Panc1 (cell line): ENCODE data around the gene PTPN22. TPM values are rescaled to one million over a fixed set of nuclear protein-coding genes. Genes with fewer than 3 reads are reported as not detected.

Experiments
- ATAC-seq: fragments of 200-7000 bp; cut with Tn5 transposase; 2 replicates; pipeline ENCODE4 v1.9.1; 2020; ENCODE audit warnings: mild to moderate bottlenecking, moderate library complexity
- BruUV-seq: library from RNA; stranded (reverse); fragments of 400-500 nt; replicated peaks from 2 replicates; lab custom pipeline; 2021; lab: Mats Ljungman, UMichigan
- CTCF ChIA-PET: fragments of 300-600 bp; sonication (Branson Sonifier 250); formaldehyde crosslinking; loops from one replicate; lab custom pipeline; 2022; ENCODE audit warnings: antibody characterized with exemption; lab: Charles Lee
- POLR2A ChIA-PET: fragments of 300-600 bp; sonication (Branson Sonifier 250); formaldehyde crosslinking; loops from one replicate; lab custom pipeline; 2022; ENCODE audit warnings: antibody characterized with exemption; lab: Charles Lee
- DNase-seq: peaks from one replicate; pipeline ENCODE4 v3.0.0-alpha.2; 2010; ENCODE audit warnings: low read depth, low spot score
- H3K27ac ChIP-seq: 2 replicates; pipeline ENCODE4 v1.5.1; 2011; ENCODE audit warnings: mild to moderate bottlenecking, low read length, inconsistent platforms
- H3K27me3 ChIP-seq: fragments of 200-500 bp; sonication (Bioruptor generic); 2 replicates; pipeline ENCODE4 v1.6.0; 2014; ENCODE audit warnings: low read length, inconsistent platforms; ENCODE audit not compliant: control insufficient read depth, insufficient read depth
- H3K36me3 ChIP-seq: fragments of 200-500 bp; sonication (Bioruptor generic); 2 replicates; pipeline ENCODE4 v1.5.1; 2014; ENCODE audit warnings: inconsistent platforms, mild to moderate bottlenecking, low read length, moderate library complexity; ENCODE audit not compliant: control insufficient read depth, insufficient read depth
- H3K4me1 ChIP-seq: 2 replicates; pipeline ENCODE4 v1.5.1; 2011; ENCODE audit warnings: inconsistent platforms, mild to moderate bottlenecking, low read length, moderate library complexity; ENCODE audit not compliant: control insufficient read depth, insufficient read depth
- H3K4me3 ChIP-seq, 2 experiments: 2 replicates each; pipeline ENCODE4 v1.5.1; 2011 to 2012; ENCODE audit warnings: low read depth in 2 of 2, low read length in 2 of 2, mild to moderate bottlenecking in 2 of 2, inconsistent platforms in 1 of 2, moderate library complexity in 1 of 2
- H3K9me3 ChIP-seq: fragments of 200-500 bp; sonication (Bioruptor generic); 2 replicates; pipeline ENCODE4 v1.5.1; 2014; ENCODE audit warnings: low read depth, mild to moderate bottlenecking, inconsistent platforms, low read length, moderate library complexity; ENCODE audit not compliant: control insufficient read depth, insufficient read depth
- CTCF ChIP-seq: fragments of 450-650 bp; IDR thresholded peaks from 2 replicates; pipeline ENCODE4 v1.5.1; 2017; ENCODE audit warnings: mild to moderate bottlenecking
- POLR2AphosphoS5 ChIP-seq: IDR thresholded peaks from 2 replicates; pipeline ENCODE4 v1.6.1; 2012; ENCODE audit warnings: mild to moderate bottlenecking, low read depth, low read length, moderate library complexity
- SIN3A ChIP-seq: IDR thresholded peaks from 2 replicates; pipeline ENCODE4 v1.6.1; 2012; ENCODE audit warnings: low read depth, mild to moderate bottlenecking, low read length, moderate library complexity, borderline replicate concordance; ENCODE audit not compliant: insufficient read depth
- TCF7L2 ChIP-seq: IDR thresholded peaks from 2 replicates; pipeline ENCODE4 v1.6.1; 2011; ENCODE audit warnings: mild to moderate bottlenecking, low read depth, low read length, inconsistent platforms
- in situ Hi-C: cut with HindIII; loops from 2 replicates; pipeline ENCODE4 v1.10.0; 2016; ENCODE audit warnings: low sequenced_read_pairs, low pct_unique_long_range_greater_than_20kb
- intact Hi-C: fragments of 100-400 bp; cut with micrococcal nuclease; formaldehyde crosslinking; loops from one replicate; pipeline ENCODE4 v1.10.0; 2022; ENCODE audit not compliant: unreplicated experiment
- total RNA-seq: library from RNA; stranded (reverse); gene quantifications from one replicate; pipeline ENCODE4 v1.2.1, GENCODE V29; 2021; ENCODE audit not compliant: unreplicated experiment
- TF ChIP-seq, protein P1 (sequence below), 2 experiments: IDR thresholded peaks; 2 replicates each; pipeline ENCODE4 v1.6.1; 2011 to 2012; ENCODE audit warnings: low read depth in 2 of 2, control low read depth in 1 of 2, low read length in 1 of 2, mild to moderate bottlenecking in 1 of 2, moderate library complexity in 1 of 2; ENCODE audit not compliant: insufficient read depth in 1 of 2

Gene PTPN22
- total RNA-seq, 1 experiment from 2014 or later, result not detected

DNA sequence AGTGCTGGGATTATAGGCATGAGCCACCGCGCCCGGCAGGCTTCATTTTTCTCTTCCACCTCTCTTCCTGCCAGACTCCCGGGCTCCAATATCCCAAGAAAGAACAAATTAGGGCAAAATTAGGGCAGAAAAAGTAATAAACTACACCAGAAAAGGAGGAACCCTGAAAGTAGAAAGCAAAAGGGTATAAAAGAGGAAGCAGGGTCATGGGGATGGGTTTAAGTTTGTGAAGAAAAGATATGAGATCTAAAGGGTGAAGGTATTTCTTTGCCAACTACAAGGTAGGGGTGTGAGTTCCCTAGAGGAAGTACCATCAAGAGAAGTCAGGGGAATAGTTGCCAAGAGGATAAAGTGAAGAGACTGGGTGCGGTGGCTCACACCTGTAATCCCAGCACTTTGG is 9.9 kb downstream of the PTPN22 start:
- no TSS peak for BruUV-seq
- ChIA-PET CTCF (no interaction called here), POLR2A (interaction anchor here (0.6 kb wide), 1 partner anchor 72 kb away, joined by 3 read pairs; no protein-coding TSS in a partner anchor)
- no peak overlapping the region for H3K27ac ChIP-seq
- DNase-seq, result no peak
- no peaks in the 10 kb centered on the region for H3K4me1 ChIP-seq
- no peaks in the 10 kb centered on the region for H3K36me3 ChIP-seq
- H3K4me3 ChIP-seq, result no peak overlapping the region
- intact Hi-C loops, result no loop called here
- no peak for TF ChIP-seq SIN3A
- no peak for TF ChIP-seq TCF7L2
- no peak for TF ChIP-seq POLR2AphosphoS5
- TF ChIP-seq CTCF, result no peak
- TF ChIP-seq, protein P1, sequence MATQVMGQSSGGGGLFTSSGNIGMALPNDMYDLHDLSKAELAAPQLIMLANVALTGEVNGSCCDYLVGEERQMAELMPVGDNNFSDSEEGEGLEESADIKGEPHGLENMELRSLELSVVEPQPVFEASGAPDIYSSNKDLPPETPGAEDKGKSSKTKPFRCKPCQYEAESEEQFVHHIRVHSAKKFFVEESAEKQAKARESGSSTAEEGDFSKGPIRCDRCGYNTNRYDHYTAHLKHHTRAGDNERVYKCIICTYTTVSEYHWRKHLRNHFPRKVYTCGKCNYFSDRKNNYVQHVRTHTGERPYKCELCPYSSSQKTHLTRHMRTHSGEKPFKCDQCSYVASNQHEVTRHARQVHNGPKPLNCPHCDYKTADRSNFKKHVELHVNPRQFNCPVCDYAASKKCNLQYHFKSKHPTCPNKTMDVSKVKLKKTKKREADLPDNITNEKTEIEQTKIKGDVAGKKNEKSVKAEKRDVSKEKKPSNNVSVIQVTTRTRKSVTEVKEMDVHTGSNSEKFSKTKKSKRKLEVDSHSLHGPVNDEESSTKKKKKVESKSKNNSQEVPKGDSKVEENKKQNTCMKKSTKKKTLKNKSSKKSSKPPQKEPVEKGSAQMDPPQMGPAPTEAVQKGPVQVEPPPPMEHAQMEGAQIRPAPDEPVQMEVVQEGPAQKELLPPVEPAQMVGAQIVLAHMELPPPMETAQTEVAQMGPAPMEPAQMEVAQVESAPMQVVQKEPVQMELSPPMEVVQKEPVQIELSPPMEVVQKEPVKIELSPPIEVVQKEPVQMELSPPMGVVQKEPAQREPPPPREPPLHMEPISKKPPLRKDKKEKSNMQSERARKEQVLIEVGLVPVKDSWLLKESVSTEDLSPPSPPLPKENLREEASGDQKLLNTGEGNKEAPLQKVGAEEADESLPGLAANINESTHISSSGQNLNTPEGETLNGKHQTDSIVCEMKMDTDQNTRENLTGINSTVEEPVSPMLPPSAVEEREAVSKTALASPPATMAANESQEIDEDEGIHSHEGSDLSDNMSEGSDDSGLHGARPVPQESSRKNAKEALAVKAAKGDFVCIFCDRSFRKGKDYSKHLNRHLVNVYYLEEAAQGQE (IDR thresholded peaks at IDR 0.05; ENCODE audit: insufficient read depth in 1 of 2, low read depth in 2 of 2, low read length in 1 of 2), result no peak
- H3K9me3 ChIP-seq, result no peaks in the 10 kb centered on the region
- H3K27me3 ChIP-seq, result no peaks in the 10 kb centered on the region
- no peak for ATAC-seq
- in situ Hi-C loops, result no loop called here

DNA sequence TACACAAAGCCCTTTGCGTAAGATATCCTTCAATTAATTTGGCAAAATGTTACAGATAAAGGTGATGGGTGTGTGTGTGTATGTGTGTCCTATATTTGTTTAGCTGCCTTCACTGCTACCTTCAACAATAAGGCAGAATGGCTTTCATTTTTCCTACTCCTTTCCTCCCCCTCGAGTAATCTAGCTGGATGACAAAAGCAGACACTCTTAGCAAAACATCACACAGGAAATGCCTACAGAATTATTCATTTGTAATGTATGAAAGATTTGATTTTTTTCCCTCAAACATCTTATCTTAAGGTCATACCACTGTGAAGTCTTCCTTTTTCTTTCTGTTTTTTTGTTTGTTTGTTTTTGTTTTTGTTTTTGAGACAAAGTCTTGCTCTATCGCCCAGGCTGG is 10.6 kb downstream of the PTPN22 start:
- no peak for TF ChIP-seq TCF7L2
- no peak for TF ChIP-seq CTCF
- TF ChIP-seq POLR2AphosphoS5, result no peak
- TF ChIP-seq, protein P1 (IDR thresholded peaks at IDR 0.05; ENCODE audit: insufficient read depth in 1 of 2, low read depth in 2 of 2, low read length in 1 of 2), result no peak
- no peak for TF ChIP-seq SIN3A
- Histone ChIP-seq H3K9me3 (no peaks in the 10 kb centered on the region), H3K4me3 (no peak overlapping the region), H3K27ac (no peak overlapping the region), H3K27me3 (no peaks in the 10 kb centered on the region), H3K36me3 (no peaks in the 10 kb centered on the region), H3K4me1 (no peaks in the 10 kb centered on the region)
- ATAC-seq (no peak), DNase-seq (no peak)
- CTCF ChIA-PET, result no interaction called here
- POLR2A ChIA-PET, result no interaction called here
- intact Hi-C loops (no loop called here), in situ Hi-C loops (no loop called here)
- no TSS peak for BruUV-seq
